B cell (primary cell): ENCODE measurements around the gene ARHGAP28.

Experiments used
- CTCF ChIP-seq: fragments of 200-600 bp; IDR thresholded peaks from one replicate; pipeline ENCODE4 v1.8.0; 2022; ENCODE audit warnings: antibody characterized with exemption, mild to moderate bottlenecking
- EZH2 ChIP-seq: IDR thresholded peaks from 2 replicates; pipeline ENCODE4 v1.6.1; 2012; ENCODE audit warnings: borderline replicate concordance, low read depth, mild to moderate bottlenecking, moderate library complexity, low read length; ENCODE audit not compliant: insufficient read depth, poor library complexity, severe bottlenecking

GRCh38 chr18:6764382-6764781, 34.9 kb downstream of the ARHGAP28 start:
- no peak for TF ChIP-seq EZH2
- no peak for TF ChIP-seq CTCF
